H9 (cell line): ENCODE data around the gene GLB1L2. TPM values are rescaled to one million over a fixed set of nuclear protein-coding genes. Genes with fewer than 3 reads are reported as not detected.

Experiments
- DNase-seq: peaks from one replicate; pipeline ENCODE4 v3.0.0-alpha.2; 2017
- H2AFZ ChIP-seq: one replicate; pipeline ENCODE4 v1.6.1; 2013; ENCODE audit warnings: mild to moderate bottlenecking, low read length, control low read depth, moderate library complexity
- H2AK5ac ChIP-seq: 2 replicates; pipeline ENCODE4 v1.6.1; 2013; ENCODE audit warnings: low read length, control low read depth, mixed read lengths; ENCODE audit not compliant: insufficient read length
- H2BK120ac ChIP-seq: one replicate; pipeline ENCODE4 v1.6.1; 2013; ENCODE audit warnings: low read depth, mild to moderate bottlenecking, low read length, control low read depth, inconsistent platforms; ENCODE audit not compliant: poor library complexity, severe bottlenecking
- H2BK12ac ChIP-seq: 2 replicates; pipeline ENCODE4 v1.6.1; 2013; ENCODE audit warnings: low read length, control low read depth, mixed read lengths, low read depth; ENCODE audit not compliant: insufficient read length
- H2BK15ac ChIP-seq: 2 replicates; pipeline ENCODE4 v1.6.1; 2013; ENCODE audit warnings: low read depth, low read length, control low read depth
- H2BK20ac ChIP-seq: one replicate; pipeline ENCODE4 v1.6.1; 2013; ENCODE audit warnings: low read depth, mild to moderate bottlenecking, low read length, control low read depth, inconsistent platforms; ENCODE audit not compliant: poor library complexity, severe bottlenecking
- H2BK5ac ChIP-seq: 2 replicates; pipeline ENCODE4 v1.6.1; 2013; ENCODE audit warnings: low read length, control low read depth, mixed read lengths; ENCODE audit not compliant: insufficient read length
- H3K14ac ChIP-seq: 2 replicates; pipeline ENCODE4 v1.6.1; 2013; ENCODE audit warnings: low read length, control low read depth; ENCODE audit not compliant: insufficient read depth
- H3K18ac ChIP-seq: 2 replicates; pipeline ENCODE4 v1.6.1; 2013; ENCODE audit warnings: low read depth, mild to moderate bottlenecking, mixed read lengths, low read length, control low read depth; ENCODE audit not compliant: insufficient read length
- H3K23ac ChIP-seq: 2 replicates; pipeline ENCODE4 v1.6.1; 2013; ENCODE audit warnings: low read length, control low read depth, mixed read lengths, low read depth; ENCODE audit not compliant: insufficient read length
- H3K23me2 ChIP-seq: 2 replicates; pipeline ENCODE4 v1.6.1; 2013; ENCODE audit warnings: low read depth, mild to moderate bottlenecking, mixed read lengths, low read length, control low read depth; ENCODE audit not compliant: insufficient read length, poor library complexity, severe bottlenecking
- H3K27ac ChIP-seq: 2 replicates; pipeline ENCODE4 v1.5.1; 2013; ENCODE audit warnings: low read length, control low read depth, mixed read lengths, low read depth; ENCODE audit not compliant: insufficient read length
- H3K27me3 ChIP-seq: 2 replicates; pipeline ENCODE4 v1.6.1; 2013; ENCODE audit warnings: low read length, control low read depth, inconsistent platforms; ENCODE audit not compliant: insufficient read depth
- H3K4ac ChIP-seq: 2 replicates; pipeline ENCODE4 v1.6.1; 2013; ENCODE audit warnings: low read depth, mild to moderate bottlenecking, control low read depth, inconsistent platforms, low read length, moderate library complexity
- H3K4me1 ChIP-seq: 2 replicates; pipeline ENCODE4 v1.6.1; 2013; ENCODE audit warnings: low read length, control low read depth, inconsistent platforms; ENCODE audit not compliant: insufficient read depth
- H3K4me2 ChIP-seq: 2 replicates; pipeline ENCODE4 v1.6.1; 2013; ENCODE audit warnings: low read length, control low read depth, mixed read lengths; ENCODE audit not compliant: insufficient read length, insufficient read depth
- H3K56ac ChIP-seq: 2 replicates; pipeline ENCODE4 v1.6.1; 2013; ENCODE audit warnings: low read depth, mild to moderate bottlenecking, mixed read lengths, low read length, control low read depth; ENCODE audit not compliant: insufficient read length
- H3K79me1 ChIP-seq: 2 replicates; pipeline ENCODE4 v1.6.1; 2013; ENCODE audit warnings: low read depth, mild to moderate bottlenecking, moderate library complexity, low read length, control low read depth, inconsistent platforms; ENCODE audit not compliant: insufficient read depth, poor library complexity, severe bottlenecking
- H3K79me2 ChIP-seq: 2 replicates; pipeline ENCODE4 v1.6.1; 2013; ENCODE audit warnings: low read length, control low read depth, inconsistent platforms; ENCODE audit not compliant: insufficient read depth
- H3K9ac ChIP-seq: 2 replicates; pipeline ENCODE4 v1.6.1; 2013; ENCODE audit warnings: low read length, control low read depth, mixed read lengths; ENCODE audit not compliant: insufficient read length; ENCODE audit errors: extremely low read depth
- H3K9me3 ChIP-seq: one replicate; pipeline ENCODE4 v1.6.1; 2013; ENCODE audit warnings: low read depth, low read length, inconsistent platforms; ENCODE audit not compliant: control insufficient read depth
- H3T11ph ChIP-seq: one replicate; pipeline ENCODE4 v1.6.1; 2013; ENCODE audit warnings: mild to moderate bottlenecking, low read length, control low read depth, inconsistent platforms
- H4K20me1 ChIP-seq: one replicate; pipeline ENCODE4 v1.6.1; 2013; ENCODE audit not compliant: control insufficient read depth, insufficient read length, insufficient read depth
- H4K5ac ChIP-seq: 2 replicates; pipeline ENCODE4 v1.6.1; 2013; ENCODE audit warnings: low read depth, mild to moderate bottlenecking, mixed read lengths, low read length, control low read depth; ENCODE audit not compliant: insufficient read length
- H4K8ac ChIP-seq: replicated peaks from 2 replicates; pipeline ENCODE4 v1.6.1; 2013; ENCODE audit warnings: low read length, control low read depth, mixed read lengths, low read depth; ENCODE audit not compliant: insufficient read length
- H4K91ac ChIP-seq: 2 replicates; pipeline ENCODE4 v1.6.1; 2013; ENCODE audit warnings: low read depth, mild to moderate bottlenecking, moderate library complexity, mixed read lengths, low read length, control low read depth; ENCODE audit not compliant: insufficient read length
- H3K27ac Mint-ChIP-seq, 3 experiments: 2 replicates in 2 of 3; 3 replicates in 1 of 3; pipeline ENCODE4 v1.8.0; 2020 to 2021; ENCODE audit warnings: mixed read lengths in 3 of 3, mild to moderate bottlenecking in 1 of 3, moderate library complexity in 1 of 3
- H3K27me3 Mint-ChIP-seq: 2 replicates; pipeline ENCODE4 v1.8.0; 2021; ENCODE audit warnings: low read depth, mild to moderate bottlenecking, moderate library complexity, mixed read lengths
- H3K36me3 Mint-ChIP-seq, 3 experiments: 2 replicates in 2 of 3; 3 replicates in 1 of 3; pipeline ENCODE4 v1.8.0; 2020 to 2021; ENCODE audit warnings: low read depth in 3 of 3, mixed read lengths in 3 of 3; ENCODE audit not compliant: insufficient read depth in 1 of 3
- H3K4me1 Mint-ChIP-seq, 2 experiments: 2 replicates each; pipeline ENCODE4 v1.8.0; 2020; ENCODE audit warnings: mixed read lengths in 2 of 2
- H3K4me3 Mint-ChIP-seq, 2 experiments: 2 replicates in 1 of 2; 3 replicates in 1 of 2; pipeline ENCODE4 v1.8.0; 2020 to 2021; ENCODE audit warnings: mild to moderate bottlenecking in 2 of 2, mixed read lengths in 2 of 2, moderate library complexity in 1 of 2
- H3K9me3 Mint-ChIP-seq, 2 experiments: 2 replicates in 1 of 2; 3 replicates in 1 of 2; pipeline ENCODE4 v1.8.0; 2020; ENCODE audit warnings: mild to moderate bottlenecking in 2 of 2, mixed read lengths in 2 of 2, moderate library complexity in 1 of 2
- WGBS: extraction: QIAGEN DNeasy Blood & Tissue Kit; methylation state at CpG from one replicate; pipeline ENCODE4 v1.1.7; 2013; ENCODE audit warnings: missing lambda C conversion rate, low lambda C conversion rate, mixed read lengths; ENCODE audit not compliant: insufficient read length; ENCODE audit errors: extremely low coverage; 5-methylcytosine and 5-hydroxymethylcytosine counted together
- total RNA-seq: library from RNA; stranded (reverse); gene quantifications from 2 replicates; pipeline ENCODE4 v1.2.1, GENCODE V29; 2021
- TF ChIP-seq, protein P1 (sequence below): fragments of 200-600 bp; sonication (generic); conservative IDR thresholded peaks from 3 replicates; pipeline ENCODE4 v1.8.0; 2021; ENCODE audit warnings: antibody characterized with exemption, mild to moderate bottlenecking

The GLB1L2 gene
- total RNA-seq, 1 experiment from 2014 or later = 2.4 TPM

DNA sequence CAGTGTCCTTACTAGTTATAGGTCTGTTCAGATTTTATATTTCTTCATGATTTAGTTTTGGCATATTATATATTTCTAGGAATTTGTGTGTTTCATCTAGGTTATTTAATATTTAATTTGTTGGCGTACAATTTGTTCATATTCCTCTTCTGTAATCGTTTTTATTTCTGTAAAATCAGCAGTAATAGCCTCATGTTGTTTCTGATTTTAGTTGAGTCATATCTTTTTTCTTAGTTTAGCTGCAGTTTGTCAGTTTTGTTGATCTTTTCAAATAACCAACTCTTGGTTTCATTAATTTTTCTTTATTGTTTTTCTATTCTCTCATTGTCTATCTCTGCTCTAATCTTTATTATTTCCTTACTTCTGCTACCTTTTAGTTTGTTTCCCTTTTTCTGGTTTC, 20.3 kb downstream of the GLB1L2 start:
- no peak overlapping the region for H3K23ac ChIP-seq
- H3K4me2 ChIP-seq = no peak overlapping the region
- H3K27ac ChIP-seq = no peak overlapping the region
- no peaks in the 10 kb centered on the region for H3K9me3 ChIP-seq
- no peak overlapping the region for H3K14ac ChIP-seq
- H2BK5ac ChIP-seq = no peak overlapping the region
- no peak overlapping the region for H3K56ac ChIP-seq
- TF ChIP-seq, protein P1, sequence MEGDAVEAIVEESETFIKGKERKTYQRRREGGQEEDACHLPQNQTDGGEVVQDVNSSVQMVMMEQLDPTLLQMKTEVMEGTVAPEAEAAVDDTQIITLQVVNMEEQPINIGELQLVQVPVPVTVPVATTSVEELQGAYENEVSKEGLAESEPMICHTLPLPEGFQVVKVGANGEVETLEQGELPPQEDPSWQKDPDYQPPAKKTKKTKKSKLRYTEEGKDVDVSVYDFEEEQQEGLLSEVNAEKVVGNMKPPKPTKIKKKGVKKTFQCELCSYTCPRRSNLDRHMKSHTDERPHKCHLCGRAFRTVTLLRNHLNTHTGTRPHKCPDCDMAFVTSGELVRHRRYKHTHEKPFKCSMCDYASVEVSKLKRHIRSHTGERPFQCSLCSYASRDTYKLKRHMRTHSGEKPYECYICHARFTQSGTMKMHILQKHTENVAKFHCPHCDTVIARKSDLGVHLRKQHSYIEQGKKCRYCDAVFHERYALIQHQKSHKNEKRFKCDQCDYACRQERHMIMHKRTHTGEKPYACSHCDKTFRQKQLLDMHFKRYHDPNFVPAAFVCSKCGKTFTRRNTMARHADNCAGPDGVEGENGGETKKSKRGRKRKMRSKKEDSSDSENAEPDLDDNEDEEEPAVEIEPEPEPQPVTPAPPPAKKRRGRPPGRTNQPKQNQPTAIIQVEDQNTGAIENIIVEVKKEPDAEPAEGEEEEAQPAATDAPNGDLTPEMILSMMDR = no peak
- no peak overlapping the region for H2BK12ac ChIP-seq
- H2AFZ ChIP-seq = no peak overlapping the region
- H4K91ac ChIP-seq = no peak overlapping the region
- H4K8ac ChIP-seq = no peak overlapping the region
- H3K4ac ChIP-seq = no peak overlapping the region
- no peak overlapping the region for H2AK5ac ChIP-seq
- Mint-ChIP-seq H3K36me3 (no peaks in the 10 kb centered on the region; a peak in 2 of 7 replicates), H3K4me3 (no peak overlapping the region), H3K27me3 (peaks cover 15% of the 10 kb centered on the region), H3K9me3 (peaks cover 5 to 6% of the 10 kb centered on the region in 2 experiments; a peak in 3 of 5 replicates), H3K27ac (no peak overlapping the region), H3K4me1 (peaks cover 11 to 12% of the 10 kb centered on the region in 2 experiments)
- H3K79me2 ChIP-seq = no peaks in the 10 kb centered on the region
- no peak overlapping the region for H4K5ac ChIP-seq
- DNase-seq = no peak
- H3T11ph ChIP-seq = no peak overlapping the region
- no peak overlapping the region for H3K9ac ChIP-seq
- H4K20me1 ChIP-seq = no peaks in the 10 kb centered on the region
- H3K23me2 ChIP-seq = no peaks in the 10 kb centered on the region
- H3K18ac ChIP-seq = no peak overlapping the region
- H2BK20ac ChIP-seq = no peak overlapping the region
- H3K79me1 ChIP-seq = no peaks in the 10 kb centered on the region
- no peak overlapping the region for H2BK15ac ChIP-seq
- peaks cover 7% of the 10 kb centered on the region; the same call in 1 of the 2 replicates for H3K4me1 ChIP-seq
- H2BK120ac ChIP-seq = no peak overlapping the region
- no peaks in the 10 kb centered on the region for H3K27me3 ChIP-seq
- WGBS = no CpG with 5 or more reads among the region's 2 CpGs
